Thymus (tissue), 11 donors: ENCODE results near the gene ZNF28. TPM values are rescaled to one million over a fixed set of nuclear protein-coding genes. Genes with fewer than 3 reads are reported as not detected.
"Not testable (repeated sequence)": the region's sequence is repeated elsewhere in the genome, so short reads cannot be mapped to it uniquely, and the experiment has no call there.

Experiments
- DNase-seq, 9 donors: peaks; one replicate each; pipeline ENCODE4 v3.0.0-alpha.2; 2013; ENCODE audit warnings: low spot score in 9 of 9, low read depth in 6 of 9, missing footprints in 1 of 9
- H3K27ac ChIP-seq, 2 donors: one replicate each; pipeline ENCODE4 v1.5.1; 2013; ENCODE audit warnings: control low read depth in 1 of 2, low read depth in 1 of 2, low read length in 1 of 2, mild to moderate bottlenecking in 1 of 2, moderate library complexity in 1 of 2
- H3K27me3 ChIP-seq, 2 donors: one replicate each; pipeline ENCODE4 v1.5.1; 2013; ENCODE audit warnings: low read length in 1 of 2; ENCODE audit not compliant: control insufficient read depth in 2 of 2, insufficient read depth in 1 of 2
- H3K36me3 ChIP-seq, 2 donors: one replicate each; pipeline ENCODE4 v1.5.1; 2013; ENCODE audit warnings: low read length in 1 of 2, mild to moderate bottlenecking in 1 of 2, moderate library complexity in 1 of 2; ENCODE audit not compliant: control insufficient read depth in 2 of 2, insufficient read depth in 2 of 2
- H3K4me1 ChIP-seq, 2 donors: one replicate each; pipeline ENCODE4 v1.5.1; 2013; ENCODE audit warnings: low read length in 2 of 2; ENCODE audit not compliant: control insufficient read depth in 2 of 2, insufficient read depth in 2 of 2
- H3K4me3 ChIP-seq, 2 donors: one replicate each; pipeline ENCODE4 v1.5.1; 2013; ENCODE audit warnings: low read length in 2 of 2, control low read depth in 1 of 2, mild to moderate bottlenecking in 1 of 2
- H3K9me3 ChIP-seq, 2 donors: one replicate each; pipeline ENCODE4 v1.5.1; 2013; ENCODE audit warnings: low read length in 1 of 2, mild to moderate bottlenecking in 1 of 2; ENCODE audit not compliant: control insufficient read depth in 2 of 2, insufficient read depth in 1 of 2
- WGBS: extraction: QIAGEN DNeasy Blood & Tissue Kit; methylation state at CpG from one replicate; pipeline ENCODE4 v1.1.7; 2013; 5-methylcytosine and 5-hydroxymethylcytosine counted together
- polyA plus RNA-seq: library from polyadenylated mRNA; stranded (reverse); fragments of 200-250 nt; gene quantifications from one replicate; pipeline ENCODE4 v1.2.3, GENCODE V29; 2013
- total RNA-seq: library from RNA; stranded (reverse); fragments of 120-200 nt; gene quantifications from one replicate; pipeline ENCODE4 v1.2.4, GENCODE V29; 2013
- donor health status: healthy.

Gene ZNF28
- total and polyA plus RNA-seq, 2 donors: 19.0 to 32.5 TPM

DNA sequence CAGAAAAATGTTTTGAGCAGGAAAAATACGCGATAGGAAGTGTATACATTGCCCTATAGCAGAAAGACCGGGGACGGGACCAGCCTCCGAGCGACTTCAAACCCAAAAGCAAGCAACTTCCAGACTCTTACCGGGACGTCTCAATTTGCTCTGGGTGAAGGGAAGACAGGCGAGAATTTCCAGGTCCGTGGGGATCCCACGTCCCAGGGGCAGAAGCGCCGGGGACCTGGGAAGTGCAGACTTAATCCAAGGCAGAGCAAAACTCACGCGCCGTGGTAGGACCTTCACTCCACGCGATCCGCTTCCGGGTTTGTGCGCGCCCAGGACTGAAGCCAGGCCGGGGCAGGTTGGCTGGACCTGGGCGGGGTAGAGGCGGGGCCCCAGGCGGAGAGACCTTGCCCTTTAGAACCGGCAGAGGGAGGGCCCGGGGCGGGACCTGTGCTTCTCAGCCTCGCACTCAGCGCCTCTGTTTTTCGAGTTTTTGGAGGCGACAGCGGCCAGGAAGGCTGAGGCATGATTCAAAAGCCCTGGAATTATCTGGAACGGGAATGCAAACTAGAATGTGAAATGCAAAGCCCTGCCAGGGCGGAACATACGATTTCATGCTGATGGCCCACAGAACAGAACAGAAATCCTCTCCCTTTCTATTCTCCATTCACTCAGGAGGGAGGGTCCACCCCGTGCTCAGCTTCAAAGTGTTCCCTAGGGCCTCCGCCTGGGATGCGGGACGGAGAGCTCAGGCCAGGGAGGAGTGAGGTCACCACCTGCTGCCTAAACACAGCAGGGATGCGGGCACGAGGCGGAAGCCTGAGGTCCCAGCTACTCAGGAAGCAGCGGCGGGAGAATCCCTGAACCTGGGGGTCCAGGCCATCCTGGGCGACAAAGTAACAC is 34.7 kb downstream of the ZNF28 start, which contains the start of gene ZNF600:
ZNF600 (minus strand) TSS at position 328 of the 891 bp plus-strand sequence. CDS start 7,903 bp downstream, outside the sequence.
- Histone ChIP-seq H3K4me3 (peak within 1 kb of the TSS; percentile 54 to 75), H3K27ac (peak within 1 kb of the TSS in 1 of 2 donors; percentile 68)
- H3K36me3 ChIP-seq, H3K9me3 ChIP-seq, H3K27me3 ChIP-seq, H3K4me1 ChIP-seq: not testable (repeated sequence)
- peak; percentile 11 to 78 (median 35) for DNase-seq
- WGBS: 1% methylated on average over 47 of the region's 47 CpGs

DNA sequence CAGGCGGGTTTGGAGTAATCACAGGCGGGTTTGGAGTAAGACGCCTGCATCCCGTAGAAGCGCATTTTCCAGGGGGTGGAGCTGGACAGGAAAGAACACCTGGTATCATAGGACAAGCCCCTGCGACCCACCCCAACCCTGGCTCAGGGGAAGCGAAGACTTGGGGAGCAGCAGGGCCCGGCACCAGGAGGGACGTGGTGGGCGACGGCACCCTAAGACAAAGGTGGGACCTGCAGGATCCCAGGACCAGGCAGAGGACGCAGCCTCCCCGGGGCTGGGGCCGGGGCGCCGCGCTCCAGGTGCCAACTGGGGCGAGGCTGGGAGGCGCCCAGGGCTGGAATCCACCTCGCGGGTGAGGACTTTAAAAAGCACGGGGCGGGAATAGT is 35.4 kb downstream of the ZNF28 start:
- Histone ChIP-seq H3K9me3 (peaks cover 0 to 4% of the 10 kb centered on the region in 2 donors), H3K4me1 (peaks cover 4 to 8% of the 10 kb centered on the region in 2 donors), H3K27me3 (peaks cover 0 to 2% of the 10 kb centered on the region in 2 donors), H3K4me3 (peak overlapping the region; percentile 54 to 75), H3K27ac (peak overlapping the region in 1 of 2 donors; percentile 68), H3K36me3 (peaks cover 0 to 4% of the 10 kb centered on the region in 2 donors)
- WGBS: 9% methylated on average over 23 of the region's 23 CpGs
- peak in 2 of 9 donors; percentile 11 to 16 for DNase-seq

DNA sequence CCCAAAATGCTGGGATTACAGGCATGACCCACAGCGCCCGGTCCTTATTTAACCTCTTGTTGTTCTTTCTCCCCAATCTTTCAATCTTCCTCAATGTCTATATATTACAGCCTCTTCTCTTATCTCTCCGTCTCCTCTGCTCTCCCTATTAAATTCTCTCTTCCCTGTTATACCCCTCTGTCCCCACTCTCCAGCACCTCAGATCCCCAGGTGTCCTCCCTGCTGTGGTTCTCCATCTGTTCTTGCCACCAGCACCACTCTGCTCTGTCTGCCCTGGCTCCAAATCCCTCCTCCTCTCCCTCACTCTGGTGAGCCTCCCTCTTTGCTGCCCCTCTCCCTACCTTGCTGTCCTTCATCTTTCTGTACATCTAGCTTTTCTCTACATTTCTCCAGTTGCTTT is 35.9 kb downstream of the ZNF28 start:
- no peak for DNase-seq
- H3K27ac ChIP-seq: no peak overlapping the region
- H3K9me3 ChIP-seq: peaks cover 0 to 4% of the 10 kb centered on the region in 2 donors
- peaks cover 4 to 8% of the 10 kb centered on the region in 2 donors for H3K4me1 ChIP-seq
- H3K4me3 ChIP-seq: peak overlapping the region in 1 of 2 donors; percentile 75
- WGBS: 95% methylated on average over 3 of the region's 3 CpGs
- H3K27me3 ChIP-seq: peaks cover 0 to 2% of the 10 kb centered on the region in 2 donors
- H3K36me3 ChIP-seq: peaks cover 0 to 4% of the 10 kb centered on the region in 2 donors

DNA sequence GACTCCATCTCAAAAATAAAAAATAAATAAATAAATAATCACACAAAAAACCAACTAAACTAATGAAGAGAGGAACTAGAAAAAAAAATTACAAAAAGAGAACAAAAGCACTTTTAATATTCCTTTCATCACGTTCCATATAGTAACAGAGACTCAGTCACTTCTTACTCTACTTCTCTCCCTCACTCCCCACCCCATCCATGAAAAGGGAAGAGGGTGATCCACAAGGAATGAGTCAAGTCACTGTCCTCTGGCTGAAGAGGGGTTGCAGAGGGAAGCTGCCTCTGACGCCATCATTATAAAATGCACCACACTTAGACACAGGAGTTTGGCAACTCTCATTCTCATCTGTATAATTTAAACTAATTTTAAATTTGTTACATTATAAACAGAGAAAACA is 38.6 kb downstream of the ZNF28 start:
- not testable (repeated sequence) for H3K9me3 ChIP-seq

DNA sequence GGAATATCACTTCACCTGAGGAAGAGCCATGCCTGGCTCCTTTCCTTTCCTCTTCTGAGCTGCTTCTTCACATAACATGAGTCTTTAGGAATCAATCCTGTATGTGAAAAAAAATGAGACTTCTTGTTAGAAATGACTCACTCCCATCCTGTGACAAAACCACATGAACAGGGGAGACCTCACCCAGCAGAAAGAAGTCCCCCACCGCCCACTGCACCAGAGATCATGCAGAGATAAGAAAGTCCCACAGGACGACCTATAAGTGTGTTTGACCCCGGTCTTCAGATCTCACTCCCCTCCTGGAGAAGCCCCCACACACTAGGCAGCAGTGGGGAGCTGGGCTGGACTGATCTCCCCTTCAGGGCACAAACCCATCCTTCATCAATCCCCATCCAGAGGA is 42.6 kb downstream of the ZNF28 start:
- DNase-seq: no peak
- no peaks in the 10 kb centered on the region for H3K4me1 ChIP-seq
- no peak overlapping the region for H3K4me3 ChIP-seq
- no peak overlapping the region for H3K27ac ChIP-seq
- no peaks in the 10 kb centered on the region for H3K9me3 ChIP-seq
- H3K36me3 ChIP-seq: peaks cover 0 to 16% of the 10 kb centered on the region in 2 donors
- H3K27me3 ChIP-seq: no peaks in the 10 kb centered on the region
- 50% methylated on average over 3 of the region's 3 CpGs for WGBS

More for the DNA sequence above, 38.6 kb downstream of the ZNF28 start:
- H3K27ac ChIP-seq, H3K4me1 ChIP-seq, DNase-seq, H3K4me3 ChIP-seq, H3K36me3 ChIP-seq, H3K27me3 ChIP-seq: not testable (repeated sequence)
- WGBS: over 99% methylated on average over 2 of the region's 2 CpGs

DNA sequence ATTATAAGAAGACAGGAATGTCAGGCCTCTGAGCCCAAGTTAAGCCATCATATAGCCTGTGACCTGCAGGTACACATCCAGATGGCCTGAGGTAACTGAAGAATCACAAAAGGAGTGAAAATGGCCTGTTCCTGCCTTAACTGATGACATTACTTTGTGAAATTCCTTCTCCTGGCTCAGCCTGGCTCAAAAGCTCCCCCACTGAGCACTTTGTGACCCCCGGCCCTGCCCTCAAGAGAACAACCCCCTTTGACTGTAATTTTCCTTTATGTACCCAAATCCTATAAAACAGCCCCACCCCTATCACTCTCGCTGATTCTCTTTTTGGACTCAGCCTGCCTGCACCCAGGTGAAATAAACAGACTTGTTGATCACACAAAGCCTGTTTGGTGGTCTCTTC is 65.0 kb downstream of the ZNF28 start:
- H3K4me3 ChIP-seq, H3K27ac ChIP-seq, H3K27me3 ChIP-seq, H3K4me1 ChIP-seq, H3K36me3 ChIP-seq, DNase-seq, H3K9me3 ChIP-seq: not testable (repeated sequence)
- WGBS: 96% methylated on average over 2 of the region's 2 CpGs

DNA sequence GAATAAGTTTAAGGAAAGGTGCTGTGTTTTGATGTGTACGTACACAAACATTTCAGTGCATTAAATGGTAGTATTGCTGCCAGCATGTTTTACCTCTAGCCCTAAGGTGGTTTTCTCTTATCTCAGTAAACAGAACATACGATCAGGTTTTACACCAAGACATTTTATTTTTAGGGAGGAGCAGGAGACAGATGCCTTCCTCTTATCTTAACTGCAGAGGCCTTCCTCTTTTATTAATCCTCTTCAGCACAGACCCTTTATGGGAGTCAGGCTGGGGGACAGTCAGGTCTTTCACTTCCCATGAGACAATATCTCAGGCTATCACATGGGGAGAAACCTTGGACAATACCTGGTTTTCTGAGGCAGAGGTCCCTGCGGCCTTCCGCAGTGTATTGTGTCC is 71.7 kb downstream of the ZNF28 start:
- H3K4me1 ChIP-seq: no peaks in the 10 kb centered on the region
- DNase-seq: no peak
- H3K27ac ChIP-seq: no peak overlapping the region
- H3K9me3 ChIP-seq: no peaks in the 10 kb centered on the region
- no peaks in the 10 kb centered on the region for H3K27me3 ChIP-seq
- no peaks in the 10 kb centered on the region for H3K36me3 ChIP-seq
- 66% methylated on average over 4 of the region's 4 CpGs for WGBS
- no peak overlapping the region for H3K4me3 ChIP-seq

DNA sequence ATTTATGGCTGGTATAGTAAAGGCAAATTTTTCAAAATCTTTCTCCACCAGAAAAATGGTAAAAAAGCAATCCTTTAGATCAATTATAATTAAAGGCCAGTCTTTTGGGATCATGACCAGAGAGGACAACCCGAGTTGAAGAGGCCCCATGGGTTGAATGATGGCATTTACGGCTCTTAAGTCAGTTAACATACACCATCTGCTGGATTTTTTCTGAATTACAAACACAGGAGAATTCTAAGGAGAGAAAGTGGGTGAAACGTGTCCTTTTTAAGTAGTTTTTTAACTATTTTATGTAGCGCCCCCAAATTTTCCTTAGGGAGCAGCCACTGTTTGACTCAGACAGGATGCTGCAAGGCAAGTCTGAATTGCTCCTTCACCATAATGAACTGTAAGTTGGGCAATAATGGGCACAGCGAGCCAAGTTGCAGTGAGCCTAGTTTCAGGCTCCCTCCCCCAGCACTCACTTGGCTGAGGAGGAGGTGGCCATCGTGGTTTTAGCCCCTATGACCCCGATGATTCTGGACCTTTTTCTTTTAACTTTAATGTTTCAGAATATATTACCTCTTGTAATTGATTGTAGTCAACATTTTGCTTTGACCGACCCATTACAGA is 73.0 kb downstream of the ZNF28 start:
- WGBS: 56% methylated on average over 8 of the region's 8 CpGs
- no peaks in the 10 kb centered on the region for H3K36me3 ChIP-seq
- no peaks in the 10 kb centered on the region for H3K9me3 ChIP-seq
- peak in 5 of 9 donors; percentile 9 to 48 (median 29) for DNase-seq
- H3K4me1 ChIP-seq: no peaks in the 10 kb centered on the region
- H3K4me3 ChIP-seq: no peak overlapping the region
- H3K27me3 ChIP-seq: no peaks in the 10 kb centered on the region
- no peak overlapping the region for H3K27ac ChIP-seq
